Dedifferentiated amniotic fluid mesenchymal stem cell (primary cell): ENCODE measurements around the gene CTSZ.
"Not testable (repeated sequence)": the region's sequence is repeated elsewhere in the genome, so short reads cannot be mapped to it uniquely, and the experiment has no call there.

Experiments
- DNase-seq: peaks from one replicate; pipeline ENCODE4 v3.0.0-alpha.2; 2016; ENCODE audit errors: extremely low spot score

The CTSZ gene

DNA sequence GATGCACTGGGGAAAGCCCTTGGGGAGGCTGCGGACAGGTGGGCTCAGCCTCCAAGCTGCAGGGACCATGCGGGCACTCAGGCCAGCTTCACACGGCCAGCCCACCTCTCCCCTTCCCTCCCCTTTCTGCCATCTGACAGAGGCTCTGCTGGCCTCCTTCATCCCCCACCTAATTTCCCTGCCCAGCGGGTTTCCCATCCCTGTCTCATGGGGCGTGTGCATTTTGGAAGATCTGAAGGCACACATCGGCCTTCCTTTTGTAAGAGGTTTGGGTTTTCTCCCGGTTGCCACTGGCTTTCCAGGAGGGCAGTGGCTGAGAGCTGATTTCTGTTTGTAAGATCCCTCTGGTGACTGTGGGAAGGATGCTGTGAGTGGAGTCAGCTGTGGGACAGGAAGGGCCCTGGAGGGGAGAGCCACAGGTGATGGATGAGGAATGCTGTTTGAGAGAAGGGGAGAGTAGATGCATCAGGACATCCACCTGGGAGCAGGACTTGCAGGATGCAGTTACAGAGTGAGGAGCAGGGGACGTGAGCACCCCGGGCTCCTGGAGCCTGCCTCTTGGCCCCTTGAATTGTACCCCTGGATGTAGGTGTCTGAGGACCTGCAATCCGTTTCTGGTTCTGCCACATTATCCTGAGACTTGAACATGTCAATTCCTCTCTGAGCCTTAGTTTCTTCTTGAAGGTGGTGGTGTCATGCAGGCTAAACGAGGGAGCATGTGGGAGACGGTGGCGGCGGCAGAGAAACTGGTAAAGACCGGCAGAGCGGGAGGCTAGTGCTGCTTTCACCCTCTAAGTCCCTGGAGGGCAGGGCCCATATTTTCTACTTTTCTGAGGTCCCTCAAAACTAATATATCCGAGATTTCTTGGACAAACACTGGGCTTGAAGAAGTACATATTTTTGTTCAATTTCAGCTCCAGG, 6.2 kb upstream of the CTSZ start:
- DNase-seq, result no peak

- not testable (repeated sequence) for DNase-seq
Observed at GRCh38 chr20:59011874-59012157, 4.8 kb upstream of the CTSZ start.

DNA sequence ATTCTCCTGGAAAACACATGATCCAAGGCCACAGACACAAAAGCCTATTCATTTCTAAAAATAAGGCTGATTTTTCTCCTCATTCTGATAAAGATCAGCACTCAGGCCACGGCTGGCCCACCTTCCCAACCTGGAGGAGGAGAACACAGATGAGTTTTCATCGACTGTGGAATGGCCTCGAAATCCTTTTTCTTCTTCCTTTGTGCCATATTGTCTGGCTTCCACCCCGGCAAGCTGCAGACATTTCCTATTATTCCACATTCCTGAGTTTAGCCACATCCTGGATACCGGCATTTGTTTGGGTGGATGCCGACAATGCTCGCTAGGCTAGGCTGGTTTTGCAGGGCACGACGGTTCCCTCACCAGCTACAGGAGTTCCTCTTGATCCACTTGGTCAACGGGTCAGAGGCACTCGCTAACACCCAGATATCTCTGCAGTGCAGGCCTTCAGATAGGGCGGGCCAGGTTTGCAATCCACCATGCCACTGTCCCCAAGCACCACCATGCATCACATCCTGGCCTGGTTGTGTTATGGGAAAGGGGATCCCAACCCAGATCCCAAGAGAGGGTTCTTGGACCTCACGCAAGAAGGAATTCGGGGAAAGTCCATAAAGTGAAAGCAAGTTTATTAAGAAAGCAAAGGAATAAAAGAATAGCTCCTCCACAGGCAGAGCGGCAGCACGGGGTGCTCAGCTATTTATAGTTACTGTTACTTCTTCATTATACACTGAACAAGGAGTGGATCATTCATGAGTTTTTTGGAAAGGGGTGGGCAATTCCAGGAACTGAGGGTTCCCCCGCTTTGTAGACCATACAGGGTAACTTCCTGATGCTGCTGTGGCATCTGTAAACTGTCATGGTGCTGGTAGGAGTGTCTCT, 4.2 kb upstream of the CTSZ start:
- peak; percentile 82 for DNase-seq

- DNase-seq, result no peak
Observed at GRCh38 chr20:59010321-59010994, 3.4 kb upstream of the CTSZ start.

DNA sequence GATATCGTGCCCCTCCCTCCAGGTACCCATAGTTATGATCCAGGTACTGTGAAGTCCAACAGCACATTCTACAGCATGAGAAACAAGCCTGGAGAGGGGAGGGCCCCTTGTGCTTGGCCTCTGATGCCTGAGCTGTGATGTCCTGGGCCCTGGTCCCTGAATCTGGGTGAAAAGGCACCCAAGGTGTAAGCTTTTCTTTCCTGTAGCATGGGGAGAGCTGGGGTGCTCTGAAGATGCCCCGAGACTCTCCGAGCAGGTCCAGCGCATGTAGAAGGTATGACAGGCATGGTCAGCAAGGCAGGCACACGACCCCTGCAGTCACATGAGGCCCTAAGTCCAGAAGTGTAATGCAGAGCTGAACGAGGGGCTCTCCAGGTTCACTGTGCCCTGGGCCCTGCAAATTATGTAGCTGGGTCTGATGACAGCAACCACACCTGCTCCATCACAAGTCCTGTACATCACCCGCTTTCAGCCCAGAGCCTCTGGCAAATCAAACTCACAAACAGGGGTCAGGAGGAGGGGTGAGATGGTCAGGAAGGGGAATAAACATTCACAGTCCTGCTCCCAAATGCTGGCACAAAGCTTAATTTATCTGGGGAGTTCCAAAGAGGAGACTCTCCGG, 1.8 kb upstream of the CTSZ start:
- DNase-seq, result no peak

GRCh38 chr20:59007665-59008511, 834 bp upstream of the CTSZ start:
- DNase-seq, result no peak

DNA sequence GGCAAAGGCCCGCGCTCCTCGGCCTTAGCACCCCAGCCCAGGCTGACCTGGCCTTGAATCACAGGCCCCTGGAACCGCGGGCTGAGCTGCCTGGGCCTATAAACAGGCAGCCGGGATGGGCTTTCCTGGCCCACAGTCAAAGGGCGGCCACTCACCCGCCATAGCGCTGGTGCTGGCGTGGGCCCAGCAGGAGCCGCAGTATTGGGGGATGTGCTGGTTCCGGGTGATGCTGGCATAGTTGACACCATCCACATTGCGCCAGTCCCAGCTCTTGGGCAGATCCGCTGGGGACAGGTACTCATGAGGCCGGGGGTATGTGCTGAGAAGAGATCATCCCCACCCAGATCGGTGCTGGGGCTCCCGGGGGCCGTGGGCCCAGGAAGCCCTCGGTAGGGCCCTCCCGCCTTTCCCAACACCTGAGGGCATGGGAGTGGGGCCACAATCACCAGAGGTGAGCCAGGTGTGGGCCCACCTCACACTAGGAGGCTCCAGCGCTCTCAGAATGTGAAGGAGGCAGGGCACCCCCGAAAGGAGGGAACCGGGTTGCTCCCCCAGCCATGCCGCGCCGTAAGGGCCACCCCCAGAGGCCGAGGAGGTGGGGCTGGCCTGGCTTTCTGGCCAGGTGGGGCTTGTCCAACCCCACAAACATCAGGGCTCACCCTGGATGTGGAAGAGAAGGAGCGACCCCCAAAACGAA, 739 bp downstream of the CTSZ start:
- no peak for DNase-seq

- no peak for DNase-seq
Observed at GRCh38 chr20:59005523-59006166, 1.4 kb downstream of the CTSZ start.

GRCh38 chr20:59004763-59005522, 2.1 kb downstream of the CTSZ start:
- no peak for DNase-seq

DNA sequence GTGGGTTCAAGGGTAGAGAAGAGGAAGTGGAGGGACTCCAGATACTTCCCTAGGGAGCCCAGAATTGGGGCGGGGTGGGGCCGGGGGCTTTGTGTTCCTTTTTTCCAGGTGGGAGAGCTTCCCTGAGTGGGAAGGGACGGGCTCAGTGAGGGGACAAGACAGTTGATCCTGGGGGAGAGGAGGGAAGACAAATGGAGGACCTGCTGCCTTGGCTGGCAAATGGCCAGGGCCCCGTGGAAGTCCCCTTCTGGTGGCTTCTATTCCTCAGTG, 2.6 kb downstream of the CTSZ start:
- no peak for DNase-seq

DNA sequence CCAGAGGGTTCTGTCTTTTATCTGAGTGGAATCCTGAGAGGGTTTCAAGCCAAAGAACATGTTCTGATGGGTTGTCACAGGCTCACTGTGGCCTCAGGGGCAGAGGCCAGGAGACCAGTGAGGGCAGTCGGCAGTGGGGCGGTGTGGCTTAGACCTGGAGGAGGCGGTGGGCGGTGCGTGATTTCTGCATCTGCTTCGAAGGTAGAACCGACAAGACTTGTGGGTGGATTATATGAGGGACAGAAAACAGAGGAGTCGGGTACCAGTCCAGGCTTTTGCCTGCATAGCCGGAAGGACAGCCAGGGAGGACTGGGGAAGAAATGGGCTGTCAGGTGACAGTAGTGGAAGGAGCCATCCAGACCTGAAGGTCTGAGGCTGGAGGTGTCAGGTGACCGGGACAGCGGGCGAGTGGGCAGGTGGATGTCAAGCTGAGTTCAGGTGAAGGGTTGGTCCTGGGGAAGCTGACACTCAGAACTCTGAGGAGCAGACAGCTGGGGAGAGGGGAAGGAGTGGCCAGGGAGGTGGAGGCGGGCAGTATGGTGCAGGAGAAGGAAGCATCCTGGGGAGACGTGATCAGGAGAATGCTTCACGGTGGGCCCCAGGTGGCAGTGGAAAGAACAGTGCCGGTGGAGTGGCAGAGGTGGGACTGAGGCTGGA, 3.1 kb downstream of the CTSZ start:
- no peak for DNase-seq

DNA sequence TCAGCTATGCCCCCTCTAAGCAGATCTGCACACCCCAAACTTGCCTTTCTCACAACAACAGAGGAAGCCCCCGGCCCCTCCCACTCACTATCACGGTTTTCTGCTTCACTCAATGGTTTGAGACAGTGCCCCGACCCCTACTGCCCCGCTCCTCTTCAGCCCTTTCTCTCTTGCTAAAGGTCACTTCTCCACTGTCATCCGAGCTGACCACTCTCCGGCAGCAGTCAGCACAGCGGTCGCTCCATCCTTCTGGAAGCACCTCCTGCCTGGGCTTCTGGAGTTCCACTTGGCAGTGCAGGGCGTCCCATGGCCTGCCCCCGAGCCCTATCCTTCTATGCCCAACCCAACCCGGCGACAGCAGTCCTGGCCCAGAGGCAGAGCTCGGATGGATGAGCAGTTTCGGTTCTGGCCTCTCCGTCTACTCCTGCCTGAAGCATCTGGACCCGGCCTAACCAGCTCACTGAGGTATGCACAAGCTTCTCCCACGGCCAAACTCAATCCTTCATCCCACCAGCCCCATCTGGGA, 4.1 kb downstream of the CTSZ start:
- no peak for DNase-seq

- DNase-seq, result no peak
Observed at GRCh38 chr20:59002388-59002787, 4.7 kb downstream of the CTSZ start.

DNA sequence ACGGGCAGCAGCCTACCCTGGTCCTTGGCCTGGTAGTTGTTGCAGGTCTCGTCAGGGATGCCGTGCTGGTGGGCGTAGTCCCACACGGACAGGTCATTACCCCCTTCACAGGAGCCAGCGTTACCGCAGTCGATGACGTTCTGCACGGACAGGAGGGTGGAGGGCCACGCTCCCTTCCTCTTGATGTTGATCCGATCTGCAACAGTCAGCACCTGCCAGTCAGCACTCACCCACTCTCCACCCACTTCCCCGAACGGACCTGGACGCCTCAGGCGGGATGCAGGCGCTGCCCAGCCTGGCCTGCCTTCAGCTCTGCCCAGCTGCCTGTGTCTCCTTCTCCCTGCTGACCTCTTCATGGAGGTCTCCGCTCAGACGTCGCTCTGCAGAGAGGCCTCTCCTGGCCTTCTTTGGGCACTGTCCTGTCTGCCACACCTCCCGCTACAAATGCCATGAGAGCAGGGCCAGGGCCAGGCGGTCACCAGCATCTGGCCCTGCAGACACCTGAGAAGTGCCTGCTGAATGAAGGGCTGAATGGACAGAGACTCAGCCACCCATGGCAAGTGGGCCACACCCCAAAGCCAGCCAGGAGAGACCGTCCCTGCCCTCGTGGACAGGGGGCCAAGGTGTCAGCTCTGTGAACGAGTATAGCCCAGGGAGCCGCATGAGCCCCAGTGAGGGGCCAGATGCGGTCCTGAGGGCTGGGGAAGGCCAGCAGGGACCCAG, 5.4 kb downstream of the CTSZ start:
- DNase-seq, result no peak

GRCh38 chr20:59001068-59001448, 6.0 kb downstream of the CTSZ start:
- no peak for DNase-seq

DNA sequence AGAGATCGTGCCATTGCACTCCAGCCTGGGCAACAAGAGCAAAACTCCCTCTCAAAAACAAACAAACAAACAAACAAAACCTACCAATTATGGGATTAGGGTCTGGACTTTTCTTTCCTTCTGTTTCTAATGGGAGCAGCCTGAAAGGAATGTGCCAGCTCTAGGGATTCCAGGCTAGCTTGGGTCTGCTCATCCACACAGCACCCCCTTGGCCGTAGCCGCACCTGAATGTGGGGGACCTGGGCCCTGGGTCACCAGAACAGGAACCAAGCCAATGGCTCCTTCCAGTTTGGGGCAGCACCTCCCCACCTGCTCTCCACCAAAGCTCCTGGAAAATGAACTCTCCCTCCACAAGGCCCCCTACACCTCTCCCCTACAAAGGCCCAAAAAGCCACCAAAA, 6.7 kb downstream of the CTSZ start:
- DNase-seq, result no peak

DNA sequence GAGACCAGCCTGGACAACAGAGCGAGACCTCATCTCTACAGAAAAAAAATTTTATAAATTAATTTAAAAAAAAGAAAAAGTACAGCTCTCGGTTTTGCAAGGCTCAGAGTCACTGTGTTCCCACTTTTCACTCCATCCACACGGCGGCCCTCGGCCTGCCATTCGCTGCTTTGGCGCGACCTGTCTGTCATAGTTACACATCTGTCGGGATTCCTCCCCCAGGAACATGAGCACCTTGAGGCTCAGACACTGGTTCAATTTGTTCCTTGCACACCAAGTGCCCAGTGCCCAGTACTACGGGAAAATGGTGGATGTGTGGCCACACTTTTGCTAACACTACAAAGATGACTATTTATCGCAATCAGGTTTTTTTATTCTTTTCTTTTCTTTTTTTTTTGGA, 8.4 kb downstream of the CTSZ start:
- no peak for DNase-seq

DNA sequence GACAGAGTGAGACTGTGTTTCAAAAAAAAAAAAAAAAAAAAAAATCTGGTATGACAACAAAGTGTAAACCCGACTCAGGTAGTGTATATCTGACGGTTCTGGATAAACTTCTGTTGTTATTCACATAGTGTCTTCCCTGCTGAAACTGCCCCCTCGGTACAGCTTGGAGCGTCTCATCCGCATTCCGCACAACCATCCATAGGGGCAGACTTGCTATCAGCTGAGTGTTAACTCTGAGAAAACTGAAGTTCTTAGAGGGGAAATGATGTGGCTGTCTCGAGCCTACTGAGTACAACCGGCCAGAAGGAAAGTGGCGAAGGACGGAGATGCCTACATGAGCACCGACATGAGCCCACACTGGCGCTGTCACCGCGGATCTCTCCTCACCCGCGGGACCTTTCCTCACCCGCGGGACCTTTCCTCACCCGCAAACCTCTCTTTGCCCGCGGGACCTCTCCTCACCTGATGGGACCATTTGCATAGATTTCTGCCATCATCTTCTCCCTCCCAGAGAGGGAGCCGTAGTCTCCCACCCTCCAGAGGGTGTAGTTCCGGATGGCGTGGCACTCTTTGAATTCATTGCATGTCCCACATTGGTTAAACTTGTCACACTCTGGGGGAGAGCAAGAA, 9.8 kb downstream of the CTSZ start:
- DNase-seq, result no peak
